ENCODE data around the gene CERS1.
"Not testable (repeated sequence)": the region's sequence is repeated elsewhere in the genome, so short reads cannot be mapped to it uniquely, and the experiment has no call there.

CERS1 gene

GRCh38 chr19:18903156-18904037 is 7.4 kb upstream of the CERS1 start:
- no peak for TF ChIP-seq CTCF (IDR thresholded peaks at IDR 0.05; ENCODE audit: control extremely low read depth, extremely low read depth, low read depth, missing control alignments)
- DNase-seq (ENCODE audit: extremely low spot score) = no peak
- CTCF ChIA-PET = no interaction called here
- POLR2A ChIA-PET = no interaction called here

DNA sequence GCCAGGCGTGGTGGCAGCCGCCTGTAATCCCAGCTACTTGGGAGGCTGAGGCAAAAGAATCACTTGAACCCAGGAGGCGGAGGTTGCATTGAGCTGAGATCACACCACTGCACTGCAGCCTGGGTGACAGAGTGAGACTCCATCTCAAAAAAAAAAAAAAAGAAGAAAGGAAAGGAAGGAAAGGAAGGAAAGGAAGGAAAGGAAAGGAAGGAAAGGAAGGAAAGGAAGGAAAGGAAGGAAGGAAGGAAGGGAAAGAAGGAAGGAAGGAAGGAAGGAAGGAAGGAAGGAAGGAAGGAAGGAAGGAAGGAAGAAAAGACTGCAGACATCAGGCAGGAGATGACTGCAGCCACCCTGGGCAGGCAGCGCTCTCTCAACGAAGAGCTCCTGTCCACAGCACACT is 6.6 kb upstream of the CERS1 start:
- DNase-seq (ENCODE audit: extremely low spot score); POLR2A ChIA-PET; CTCF ChIA-PET: not testable (repeated sequence)

DNA sequence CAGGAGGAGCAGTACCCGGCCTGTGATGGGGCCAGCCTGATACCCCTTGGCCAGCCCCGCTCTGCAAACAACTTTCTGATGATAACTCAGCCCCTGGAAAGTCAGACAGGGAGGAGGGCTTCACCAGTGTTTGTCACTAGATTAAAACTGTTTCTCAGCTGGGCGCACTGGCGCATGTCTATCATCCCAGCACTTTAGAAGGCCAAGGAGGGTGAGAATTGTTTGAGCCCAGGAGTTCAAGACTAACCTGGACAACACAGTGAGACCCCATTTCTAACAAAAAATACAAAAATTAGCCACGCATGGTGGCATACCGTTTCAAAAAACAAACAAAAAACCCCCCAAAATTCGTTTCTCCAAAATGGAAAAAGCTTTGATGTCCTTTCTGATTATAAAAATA is 5.5 kb upstream of the CERS1 start:
- no peak for DNase-seq (ENCODE audit: extremely low spot score)
- TF ChIP-seq CTCF (IDR thresholded peaks at IDR 0.05; ENCODE audit: control extremely low read depth, extremely low read depth, low read depth, missing control alignments) = no peak
- ChIA-PET CTCF (no interaction called here), POLR2A (no interaction called here)

GRCh38 chr19:18900700-18901481 is 4.9 kb upstream of the CERS1 start:
- POLR2A ChIA-PET = no interaction called here
- no peak for DNase-seq (ENCODE audit: extremely low spot score)
- CTCF ChIA-PET = interaction anchor here (1.7 kb wide), 1 partner anchor 451 kb away, joined by 4 read pairs; no protein-coding TSS in a partner anchor
- no peak for TF ChIP-seq CTCF (IDR thresholded peaks at IDR 0.05; ENCODE audit: control extremely low read depth, extremely low read depth, low read depth, missing control alignments)

DNA sequence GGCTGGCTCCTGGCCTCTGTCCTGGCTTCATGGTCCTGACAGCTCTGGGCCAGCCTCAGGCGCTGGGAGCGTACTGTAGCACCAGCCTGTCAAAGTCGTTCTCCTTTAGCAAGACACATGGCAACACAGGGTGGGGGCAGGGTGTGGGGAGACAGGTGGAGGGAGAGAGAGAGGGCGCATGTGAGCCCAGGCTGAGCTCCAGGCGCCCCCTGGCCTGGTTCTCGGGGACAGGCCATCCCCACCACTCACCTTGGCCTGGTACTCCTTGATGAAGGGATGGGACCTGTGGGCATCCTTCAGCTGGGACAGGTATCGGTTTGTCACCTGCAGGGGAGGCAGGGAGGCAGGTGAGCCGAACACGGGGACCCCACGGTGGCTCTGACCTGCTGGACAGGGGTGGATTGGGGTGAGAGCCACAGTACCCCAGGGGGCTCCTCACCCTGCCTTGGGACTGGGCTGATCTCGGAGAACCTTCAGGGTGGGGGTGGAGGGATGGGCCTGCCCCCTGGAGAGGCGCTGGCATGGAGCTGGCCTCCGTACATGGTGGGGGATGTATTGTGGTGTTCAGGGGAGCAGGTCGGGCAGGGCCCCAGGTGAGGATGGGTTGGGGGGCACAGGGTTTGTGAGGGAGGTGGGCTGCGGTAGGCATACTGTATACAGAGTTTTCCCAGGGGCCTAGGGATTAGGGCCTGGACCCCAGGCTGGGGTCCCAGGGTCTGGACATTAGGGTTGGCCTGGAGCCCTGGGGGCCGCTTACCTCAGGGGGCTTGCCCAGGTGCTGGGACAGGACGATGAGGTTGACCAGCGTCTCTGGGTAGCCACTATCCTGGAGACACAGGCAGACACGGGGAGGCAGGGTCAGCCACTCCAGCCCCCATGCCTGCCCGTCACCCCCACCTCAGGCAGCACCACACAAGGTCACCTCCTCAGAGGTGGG is 3.9 kb upstream of the CERS1 start:
- DNase-seq (ENCODE audit: extremely low spot score) = no peak
- CTCF ChIA-PET = interaction anchor here (1.7 kb wide), 1 partner anchor 450 kb away, joined by 4 read pairs; no protein-coding TSS in a partner anchor
- POLR2A ChIA-PET = no interaction called here
- TF ChIP-seq CTCF (IDR thresholded peaks at IDR 0.05; ENCODE audit: control extremely low read depth, extremely low read depth, low read depth, missing control alignments) = no peak

DNA sequence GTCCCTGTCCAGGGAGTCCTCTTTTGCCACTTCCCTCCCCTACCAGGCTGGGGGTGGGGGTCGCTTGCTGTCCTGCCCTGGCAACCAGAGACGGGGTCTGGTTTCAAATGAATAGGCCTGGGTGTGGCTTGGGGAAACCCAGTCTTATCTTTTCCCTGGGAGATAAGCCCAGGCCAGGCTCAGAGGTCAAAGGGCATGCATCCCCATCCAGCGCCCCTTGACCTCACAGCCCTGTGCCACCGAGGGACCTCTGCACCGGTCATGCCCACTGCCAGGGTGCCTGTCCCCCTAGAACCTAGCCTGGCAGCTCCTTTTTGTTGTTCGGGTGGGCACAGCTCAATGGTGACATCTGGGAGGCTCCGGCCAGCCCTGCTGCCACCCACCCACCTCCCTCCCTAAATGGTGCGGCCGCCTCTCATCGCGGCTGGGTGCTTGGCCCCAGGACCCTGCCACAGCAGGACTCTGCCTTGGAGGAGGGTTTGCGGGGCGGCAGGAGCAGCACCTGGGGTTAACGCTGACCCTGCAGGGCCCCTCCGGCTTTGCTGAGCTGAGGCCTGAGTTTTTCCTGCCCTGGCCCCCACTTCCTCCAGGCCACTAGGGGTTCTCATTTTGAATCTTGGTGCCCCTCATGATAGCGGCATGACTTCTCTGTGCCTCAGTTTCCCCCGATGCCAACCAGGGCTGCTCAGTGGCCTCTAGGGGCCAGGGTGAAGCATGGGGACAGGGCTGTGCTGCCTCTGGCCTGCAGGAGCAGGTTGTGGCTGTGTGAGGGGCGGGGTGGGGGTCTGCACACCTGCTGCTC is 2.9 kb upstream of the CERS1 start:
- POLR2A ChIA-PET = interaction anchor here (1.5 kb wide), 1 partner anchor 20 kb away, joined by 3 read pairs; the partner anchor contains the start of genes COPE and DDX49
- DNase-seq (ENCODE audit: extremely low spot score) = no peak
- CTCF ChIA-PET = interaction anchor here (1.7 kb wide), 1 partner anchor 449 kb away, joined by 4 read pairs; no protein-coding TSS in a partner anchor
- no peak for TF ChIP-seq CTCF (IDR thresholded peaks at IDR 0.05; ENCODE audit: control extremely low read depth, extremely low read depth, low read depth, missing control alignments)

All from GM10248 (cell line).